Measurements from ENCODE around the gene AP1S1. TPM values are rescaled to one million over a fixed set of nuclear protein-coding genes. Genes with fewer than 3 reads are reported as not detected.
"Not testable (repeated sequence)": the region's sequence is repeated elsewhere in the genome, so short reads cannot be mapped to it uniquely, and the experiment has no call there.

The AP1S1 gene
- total RNA-seq, 1 donor from 2014 or later, result 63.4 TPM

DNA sequence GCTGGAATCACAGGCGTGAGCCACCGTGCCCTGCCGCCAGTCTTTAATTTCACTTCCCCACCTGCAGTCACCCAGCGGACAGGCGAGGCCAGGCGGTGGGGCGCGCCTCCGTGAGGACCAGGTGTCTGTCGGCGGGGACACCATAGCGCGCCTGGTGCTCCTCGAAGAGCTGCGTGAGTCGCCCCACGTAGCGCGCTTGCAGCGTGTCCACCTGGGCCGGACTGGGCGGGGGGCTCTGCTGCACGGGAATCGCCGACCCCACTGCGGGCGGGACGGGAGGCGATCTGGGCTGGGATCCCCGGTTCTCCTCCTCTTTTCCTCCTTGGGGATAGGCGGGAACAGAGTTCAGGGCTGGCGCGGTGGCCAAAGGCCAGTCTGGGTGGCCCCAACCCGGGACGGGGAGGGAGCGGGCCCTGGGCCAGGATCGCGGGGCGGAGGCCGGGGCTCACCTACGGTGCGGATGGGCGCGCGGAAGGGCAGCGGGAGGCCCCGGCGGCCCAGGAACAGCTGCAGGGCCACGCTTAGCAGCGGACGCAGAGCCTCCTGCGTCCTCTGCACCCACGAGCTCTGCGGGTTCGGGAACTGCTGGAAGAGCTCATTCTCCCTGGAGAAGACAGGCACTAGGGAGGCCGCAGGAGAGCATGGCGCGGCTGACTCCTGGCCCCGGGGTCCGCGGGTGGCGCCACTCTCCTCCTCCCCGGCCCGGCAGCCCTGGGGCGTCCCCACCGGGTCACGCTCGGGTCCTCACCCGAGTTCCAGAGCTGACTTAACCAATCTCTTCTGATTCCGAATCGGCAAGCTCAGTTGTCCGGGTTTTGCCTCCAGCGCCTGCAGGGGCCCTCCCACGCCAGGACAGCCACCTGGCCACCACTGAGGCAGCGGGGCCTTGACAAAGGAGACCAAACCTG lies 47.7 kb downstream of the AP1S1 start:
- Mint-ChIP-seq H3K27me3 (ENCODE audit: low read depth) (peaks cover 56% of the 10 kb centered on the region), H3K4me3 (no peak overlapping the region), H3K4me1 (peaks cover 2% of the 10 kb centered on the region), H3K9me3 (no peaks in the 10 kb centered on the region), H3K27ac (no peak overlapping the region), H3K36me3 (peaks cover 9% of the 10 kb centered on the region)
- TF ChIP-seq CTCF (IDR thresholded peaks at IDR 0.05; ENCODE audit: unreplicated experiment), result no peak
- no peak for DNase-seq (ENCODE audit: low spot score in 2 of 2, unreplicated experiment in 2 of 2)

GRCh38 chr7:101202603-101202918 lies 48.3 kb downstream of the AP1S1 start:
- H3K4me3 Mint-ChIP-seq, result no peak overlapping the region
- H3K27me3 Mint-ChIP-seq (ENCODE audit: low read depth), result peaks cover 56% of the 10 kb centered on the region
- TF ChIP-seq CTCF (IDR thresholded peaks at IDR 0.05; ENCODE audit: unreplicated experiment), result no peak
- peaks cover 2% of the 10 kb centered on the region for H3K4me1 Mint-ChIP-seq
- peaks cover 9% of the 10 kb centered on the region for H3K36me3 Mint-ChIP-seq
- H3K27ac Mint-ChIP-seq, result no peak overlapping the region
- DNase-seq (ENCODE audit: low spot score in 2 of 2, unreplicated experiment in 2 of 2), result no peak
- H3K9me3 Mint-ChIP-seq, result no peaks in the 10 kb centered on the region

DNA sequence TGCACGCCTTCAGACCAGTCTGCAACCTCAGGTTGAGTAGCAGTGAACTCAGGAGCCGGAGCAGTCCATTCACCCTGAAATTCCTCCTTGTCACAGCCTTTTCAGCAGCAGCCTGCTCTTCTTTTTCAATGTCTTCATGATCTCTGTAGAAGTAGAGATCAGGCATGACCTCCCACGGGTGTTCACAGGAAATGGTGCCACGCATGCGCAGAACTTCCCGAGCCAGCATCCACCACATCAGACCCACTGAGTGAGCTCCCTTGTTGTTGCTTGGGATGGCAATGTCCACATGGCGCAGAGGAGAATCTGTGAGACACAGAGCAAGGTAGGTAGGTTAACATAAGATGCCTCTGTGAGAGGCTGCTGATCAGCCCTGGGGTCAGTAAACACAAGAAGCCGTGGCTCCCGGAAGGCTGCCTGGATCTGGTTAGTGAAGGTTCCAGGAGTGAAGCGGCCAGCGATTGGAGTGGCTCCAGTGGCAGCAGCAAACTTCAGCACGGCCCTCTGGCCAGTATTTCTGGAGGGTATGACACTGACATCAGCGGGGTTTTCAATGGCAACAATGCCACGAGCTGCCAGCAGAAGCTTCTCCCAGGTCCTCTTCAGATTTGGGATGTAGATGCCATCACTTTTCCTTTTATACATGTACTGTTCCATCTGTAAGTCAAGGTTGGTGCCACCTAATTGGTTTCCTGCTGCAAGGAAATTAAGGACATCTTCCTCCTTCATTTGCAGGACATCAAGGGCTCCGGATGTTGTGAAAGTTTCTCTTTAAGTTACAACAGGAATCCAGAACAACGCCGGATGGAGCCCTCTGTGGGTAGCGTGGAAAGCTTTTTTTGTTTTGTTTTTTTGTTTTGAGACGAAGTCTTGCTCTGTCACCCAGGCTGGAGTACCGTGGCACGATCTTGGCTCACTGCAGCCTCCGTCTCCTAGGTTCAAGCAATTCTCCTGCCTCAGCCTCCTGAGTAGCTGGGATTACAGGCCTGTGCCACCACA lies 49.8 kb downstream of the AP1S1 start:
- not testable (repeated sequence) for H3K4me1 Mint-ChIP-seq; DNase-seq (ENCODE audit: low spot score in 2 of 2, unreplicated experiment in 2 of 2); H3K9me3 Mint-ChIP-seq; H3K4me3 Mint-ChIP-seq; H3K27ac Mint-ChIP-seq
- peaks cover 16% of the 10 kb centered on the region for H3K36me3 Mint-ChIP-seq
- H3K27me3 Mint-ChIP-seq (ENCODE audit: low read depth), result peaks cover 53% of the 10 kb centered on the region

GRCh38 chr7:101205901-101206664 lies 51.8 kb downstream of the AP1S1 start:
- peaks cover 18% of the 10 kb centered on the region for H3K36me3 Mint-ChIP-seq
- DNase-seq (ENCODE audit: low spot score in 2 of 2, unreplicated experiment in 2 of 2), result no peak
- no peak overlapping the region for H3K4me3 Mint-ChIP-seq
- H3K27ac Mint-ChIP-seq, result no peak overlapping the region
- H3K27me3 Mint-ChIP-seq (ENCODE audit: low read depth), result peaks cover 38% of the 10 kb centered on the region
- no peaks in the 10 kb centered on the region for H3K9me3 Mint-ChIP-seq
- H3K4me1 Mint-ChIP-seq, result no peaks in the 10 kb centered on the region
- no peak for TF ChIP-seq CTCF (IDR thresholded peaks at IDR 0.05; ENCODE audit: unreplicated experiment)

DNA sequence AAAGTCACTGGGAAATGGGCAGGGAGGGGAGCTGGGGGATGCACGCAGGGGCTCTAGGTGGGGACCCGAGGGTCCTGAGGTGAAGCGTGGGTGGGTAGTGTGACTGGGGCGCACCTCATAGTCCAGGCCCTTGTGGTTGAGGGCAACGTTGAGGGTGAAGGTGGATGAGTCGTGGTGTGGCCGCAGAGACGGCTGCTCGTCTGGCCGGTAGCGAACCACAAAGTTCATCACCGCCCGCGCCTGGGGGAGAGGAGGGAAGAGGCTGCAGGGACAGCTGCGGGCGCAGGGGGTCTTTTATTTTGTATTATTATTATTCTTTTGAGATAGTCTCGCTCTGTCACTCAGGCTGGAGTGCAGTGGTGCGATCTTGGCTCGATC lies 52.4 kb downstream of the AP1S1 start:
- Mint-ChIP-seq H3K4me3 (no peak overlapping the region), H3K4me1 (no peaks in the 10 kb centered on the region), H3K27me3 (ENCODE audit: low read depth) (peaks cover 32% of the 10 kb centered on the region), H3K36me3 (peaks cover 18% of the 10 kb centered on the region), H3K27ac (no peak overlapping the region), H3K9me3 (no peaks in the 10 kb centered on the region)
- DNase-seq (ENCODE audit: low spot score in 2 of 2, unreplicated experiment in 2 of 2), result no peak
- TF ChIP-seq CTCF (IDR thresholded peaks at IDR 0.05; ENCODE audit: unreplicated experiment), result no peak

Measured in mesothelial cell of epicardium (in vitro differentiated cells).